OCI-LY3 (cell line): ENCODE results near the gene RASSF9.

ENCODE experiments used
- H2AFZ ChIP-seq: fragments of 200-600, 300-600 bp; shearing (Covaris generic); 2 replicates; pipeline ENCODE4 v1.6.0; 2014; ENCODE audit warnings: antibody characterized with exemption, low read depth, low read length
- H3K27ac ChIP-seq: fragments of 200-600, 300-600 bp; sonication (generic); 2 replicates; pipeline ENCODE4 v1.5.1; 2014; ENCODE audit warnings: mild to moderate bottlenecking, low read length, moderate library complexity, mixed read lengths
- H3K27me3 ChIP-seq: fragments of 200-600, 300-600 bp; sonication (generic); 2 replicates; pipeline ENCODE4 v1.6.1; 2014; ENCODE audit warnings: low read depth, low read length, mixed read lengths
- H3K36me3 ChIP-seq: fragments of 200-600, 300-600 bp; sonication (generic); replicated peaks from 2 replicates; pipeline ENCODE3; 2014; ENCODE audit warnings: low read depth, low read length, mixed read lengths
- H3K4me1 ChIP-seq: fragments of 300-600, 200-600 bp; sonication (generic); 2 replicates; pipeline ENCODE4 v1.6.1; 2014; ENCODE audit warnings: low read length, mixed read lengths
- H3K4me2 ChIP-seq: fragments of 200-600, 300-600 bp; sonication (generic); 2 replicates; pipeline ENCODE4 v1.6.1; 2014; ENCODE audit warnings: low read length, mixed read lengths
- H3K4me3 ChIP-seq: fragments of 300-600, 200-600 bp; sonication (generic); 2 replicates; pipeline ENCODE4 v1.5.1; 2014; ENCODE audit warnings: antibody characterized with exemption, mild to moderate bottlenecking, low read length, moderate library complexity
- H3K79me2 ChIP-seq: fragments of 300-600, 200-600 bp; shearing (Covaris generic); 2 replicates; pipeline ENCODE4 v1.6.1; 2014; ENCODE audit warnings: mild to moderate bottlenecking, low read length, mixed read lengths
- H3K9ac ChIP-seq: fragments of 300-600, 200-600 bp; shearing (Covaris generic); 2 replicates; pipeline ENCODE4 v1.6.0; 2014; ENCODE audit warnings: mild to moderate bottlenecking, low read length, moderate library complexity
- H3K9me3 ChIP-seq: fragments of 200-600, 300-600 bp; shearing (Covaris generic); 2 replicates; pipeline ENCODE4 v1.6.1; 2014; ENCODE audit warnings: low read length, mixed read lengths; ENCODE audit not compliant: insufficient read depth
- H4K20me1 ChIP-seq: fragments of 200-600, 300-600 bp; sonication (generic); 2 replicates; pipeline ENCODE4 v1.6.1; 2016; ENCODE audit warnings: low read length, mixed read lengths; ENCODE audit not compliant: insufficient read depth
- CTCF ChIP-seq: fragments of 200-600, 300-600 bp; sonication (generic); IDR thresholded peaks from 2 replicates; pipeline ENCODE4 v1.5.1; 2014; ENCODE audit warnings: antibody characterized with exemption, low read length, low read depth
- EZH2phosphoT487 ChIP-seq: fragments of 200-600 bp; shearing (Covaris generic); IDR thresholded peaks from 2 replicates; pipeline ENCODE4 v1.6.1; 2018; ENCODE audit warnings: antibody characterized with exemption, mixed run types, low read depth

RASSF9 gene

GRCh38 chr12:85803923-85804322, 32.3 kb downstream of the RASSF9 start:
- no peak overlapping the region for H3K27ac ChIP-seq
- TF ChIP-seq CTCF: no peak
- TF ChIP-seq EZH2phosphoT487: no peak
- no peaks in the 10 kb centered on the region for H3K27me3 ChIP-seq
- no peaks in the 10 kb centered on the region for H3K4me1 ChIP-seq
- H3K36me3 ChIP-seq: no peaks in the 10 kb centered on the region
- H4K20me1 ChIP-seq: no peaks in the 10 kb centered on the region
- H3K4me3 ChIP-seq: no peak overlapping the region
- H3K79me2 ChIP-seq: no peaks in the 10 kb centered on the region
- H2AFZ ChIP-seq: no peak overlapping the region
- no peak overlapping the region for H3K9ac ChIP-seq
- H3K4me2 ChIP-seq: no peak overlapping the region
- no peaks in the 10 kb centered on the region for H3K9me3 ChIP-seq

- no peaks in the 10 kb centered on the region for H3K27me3 ChIP-seq
- no peak overlapping the region for H3K27ac ChIP-seq
- no peak overlapping the region for H3K4me2 ChIP-seq
- no peak overlapping the region for H3K9ac ChIP-seq
- H4K20me1 ChIP-seq: no peaks in the 10 kb centered on the region
- no peak overlapping the region for H2AFZ ChIP-seq
- no peak overlapping the region for H3K4me3 ChIP-seq
- H3K79me2 ChIP-seq: no peaks in the 10 kb centered on the region
- no peaks in the 10 kb centered on the region for H3K36me3 ChIP-seq
- no peaks in the 10 kb centered on the region for H3K9me3 ChIP-seq
- H3K4me1 ChIP-seq: no peaks in the 10 kb centered on the region
- no peak for TF ChIP-seq EZH2phosphoT487
- TF ChIP-seq CTCF: no peak
These were observed 33.0 kb downstream of the RASSF9 start for GRCh38 chr12:85803231-85803630.

- Histone ChIP-seq H3K4me2 (no peak overlapping the region), H3K36me3 (no peaks in the 10 kb centered on the region), H3K79me2 (no peaks in the 10 kb centered on the region), H3K27me3 (no peaks in the 10 kb centered on the region), H4K20me1 (no peaks in the 10 kb centered on the region), H3K9me3 (no peaks in the 10 kb centered on the region), H3K27ac (no peak overlapping the region), H3K9ac (no peak overlapping the region), H3K4me3 (no peak overlapping the region), H2AFZ (no peak overlapping the region), H3K4me1 (no peaks in the 10 kb centered on the region)
- TF ChIP-seq CTCF (no peak), EZH2phosphoT487 (no peak)
These were observed 38.1 kb downstream of the RASSF9 start for GRCh38 chr12:85798122-85798521.

GRCh38 chr12:85796001-85796400, 40.2 kb downstream of the RASSF9 start:
- H3K4me3 ChIP-seq: no peak overlapping the region
- no peak overlapping the region for H3K9ac ChIP-seq
- no peaks in the 10 kb centered on the region for H3K9me3 ChIP-seq
- no peaks in the 10 kb centered on the region for H3K36me3 ChIP-seq
- H4K20me1 ChIP-seq: no peaks in the 10 kb centered on the region
- TF ChIP-seq EZH2phosphoT487 (no peak), CTCF (no peak)
- no peak overlapping the region for H3K27ac ChIP-seq
- no peaks in the 10 kb centered on the region for H3K79me2 ChIP-seq
- H3K27me3 ChIP-seq: no peaks in the 10 kb centered on the region
- no peak overlapping the region for H3K4me2 ChIP-seq
- no peaks in the 10 kb centered on the region for H3K4me1 ChIP-seq
- no peak overlapping the region for H2AFZ ChIP-seq
